AG09319 (cell line): ENCODE data around the gene SMPX.

ENCODE experiments used
- DNase-seq: peaks from one replicate; pipeline ENCODE4 v3.0.0-alpha.2; 2010; ENCODE audit warnings: low read depth; ENCODE audit errors: extremely low read depth
- CTCF ChIP-seq: IDR thresholded peaks from 2 replicates; pipeline ENCODE4 v1.5.1; 2011; ENCODE audit warnings: low read depth, mild to moderate bottlenecking, inconsistent platforms, low read length, moderate library complexity

The SMPX gene

GRCh38 chrX:21758488-21758887, 572 bp upstream of the SMPX start:
- no peak for TF ChIP-seq CTCF
- DNase-seq = no peak

DNA sequence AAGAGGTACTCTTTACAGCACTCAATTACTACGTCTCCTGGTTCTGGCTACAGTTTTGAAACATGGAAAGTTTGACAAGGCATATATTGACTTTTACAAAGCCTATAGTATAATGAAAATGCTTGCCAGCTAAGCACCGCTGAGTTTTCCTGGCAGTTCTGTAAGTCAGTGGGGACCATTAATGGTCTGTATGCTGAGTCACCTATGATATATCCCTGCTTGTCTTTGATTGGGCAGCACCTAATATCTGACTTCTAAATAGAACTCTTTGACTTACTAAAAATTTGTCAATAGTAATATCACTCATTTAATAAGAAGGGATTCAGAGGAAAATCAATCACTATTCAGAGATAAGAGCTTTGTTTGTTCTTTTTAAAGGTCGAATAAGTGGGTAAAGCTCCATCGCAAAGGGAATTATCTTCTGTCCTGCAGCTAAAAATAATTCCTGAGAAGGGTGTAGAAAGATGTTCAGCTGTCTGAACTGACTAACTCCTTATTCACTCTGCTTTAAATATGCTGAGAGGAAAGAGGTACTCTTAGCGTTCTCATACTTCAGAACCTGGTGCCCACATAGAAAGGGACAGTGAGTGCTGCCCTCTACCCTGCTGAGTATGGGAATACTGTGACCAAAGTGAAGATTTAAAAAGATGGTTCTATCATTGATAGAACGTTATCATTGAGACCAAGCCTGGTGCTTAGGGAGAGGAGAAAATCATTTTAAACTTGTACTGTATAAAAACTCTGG, 959 bp downstream of the SMPX start:
- TF ChIP-seq CTCF = no peak
- DNase-seq = no peak

- TF ChIP-seq CTCF = no peak
- no peak for DNase-seq
These were observed 8.0 kb downstream of the SMPX start for GRCh38 chrX:21749924-21750323.

DNA sequence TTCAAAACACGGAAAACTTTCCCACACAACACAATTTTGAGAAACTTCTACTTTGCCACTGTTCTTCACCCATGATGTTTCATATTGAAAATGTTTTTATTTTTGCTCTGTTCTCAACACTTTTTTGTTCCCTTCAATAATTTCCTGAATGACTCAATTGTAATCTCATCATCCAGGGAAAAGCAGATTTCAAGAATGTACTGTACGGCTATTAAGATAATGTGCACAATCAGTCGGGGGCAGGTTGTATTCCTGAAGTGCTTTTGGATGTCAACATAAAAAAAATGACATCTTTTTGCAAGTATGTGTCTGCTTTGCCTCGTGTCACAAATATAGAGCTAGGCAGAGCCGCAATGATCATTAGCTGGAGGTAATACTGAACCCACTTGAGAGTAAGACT, 9.7 kb downstream of the SMPX start:
- no peak for TF ChIP-seq CTCF
- no peak for DNase-seq

- no peak for DNase-seq
- TF ChIP-seq CTCF = no peak
These were observed 10.4 kb downstream of the SMPX start for GRCh38 chrX:21747558-21747957.

- peak; percentile 54 for TF ChIP-seq CTCF
- no peak for DNase-seq
These were observed 12.2 kb downstream of the SMPX start for GRCh38 chrX:21745756-21746155.

- DNase-seq = no peak
- no peak for TF ChIP-seq CTCF
These were observed 13.2 kb downstream of the SMPX start for GRCh38 chrX:21744721-21745120.
